SJSA1 (cell line): ENCODE measurements around the gene CDKN1A. TPM values are rescaled to one million over a fixed set of nuclear protein-coding genes. Genes with fewer than 3 reads are reported as not detected.
"Not testable (repeated sequence)": the region's sequence is repeated elsewhere in the genome, so short reads cannot be mapped to it uniquely, and the experiment has no call there.

Experiments
- DNase-seq, 2 experiments: peaks; one replicate each; pipeline ENCODE4 v3.0.0-alpha.2; 2015 to 2020; ENCODE audit warnings: low spot score in 2 of 2, low read depth in 1 of 2
- H3K27ac ChIP-seq: fragments of 250-450 bp; sonication (Bioruptor Pico); 2 replicates; pipeline ENCODE4 v1.5.1; 2020; ENCODE audit warnings: mild to moderate bottlenecking, moderate library complexity
- H3K27me3 ChIP-seq: fragments of 250-450 bp; sonication (Bioruptor Pico); replicated peaks from 2 replicates; pipeline ENCODE4 v1.5.1; 2020; ENCODE audit warnings: mild to moderate bottlenecking, moderate library complexity
- H3K36me3 ChIP-seq: fragments of 250-450 bp; sonication (Bioruptor Pico); 2 replicates; pipeline ENCODE4 v1.5.1; 2020; ENCODE audit warnings: mild to moderate bottlenecking
- H3K4me1 ChIP-seq: fragments of 250-450 bp; sonication (Bioruptor Pico); replicated peaks from 2 replicates; pipeline ENCODE4 v1.6.1; 2021; ENCODE audit warnings: mild to moderate bottlenecking
- H3K4me3 ChIP-seq: fragments of 250-450 bp; sonication (Bioruptor Pico); 2 replicates; pipeline ENCODE4 v1.5.1; 2020; ENCODE audit warnings: mild to moderate bottlenecking
- H3K9me3 ChIP-seq: fragments of 250-450 bp; sonication (Bioruptor Pico); replicated peaks from 2 replicates; pipeline ENCODE4 v1.5.1; 2020; ENCODE audit warnings: mild to moderate bottlenecking
- total RNA-seq: library from RNA; depleted of rRNA; stranded (reverse); fragments of >200 nt; shearing (Covaris generic); gene quantifications from 2 replicates; pipeline ENCODE4 v1.2.3, GENCODE V29; 2014

The CDKN1A gene
- total RNA-seq, 1 experiment from 2014 or later = 133 TPM

- no peak for DNase-seq
- Histone ChIP-seq H3K27ac (no peak overlapping the region), H3K4me1 (no peaks in the 10 kb centered on the region; the same call in 1 of the 2 replicates), H3K36me3 (no peaks in the 10 kb centered on the region), H3K27me3 (no peaks in the 10 kb centered on the region), H3K9me3 (no peaks in the 10 kb centered on the region), H3K4me3 (no peak overlapping the region)
Observed at GRCh38 chr6:36700831-36701230, 22.3 kb downstream of the CDKN1A start.

- DNase-seq = no peak
- no peaks in the 10 kb centered on the region for H3K36me3 ChIP-seq
- no peaks in the 10 kb centered on the region; the same call in 1 of the 2 replicates for H3K4me1 ChIP-seq
- no peaks in the 10 kb centered on the region for H3K9me3 ChIP-seq
- H3K4me3 ChIP-seq = no peak overlapping the region
- H3K27ac ChIP-seq = no peak overlapping the region
- H3K27me3 ChIP-seq = no peaks in the 10 kb centered on the region
Observed at GRCh38 chr6:36701401-36701991, 23.0 kb downstream of the CDKN1A start.

- Histone ChIP-seq H3K27me3 (no peaks in the 10 kb centered on the region), H3K4me1 (no peaks in the 10 kb centered on the region; the same call in 1 of the 2 replicates), H3K36me3 (no peaks in the 10 kb centered on the region), H3K9me3 (no peaks in the 10 kb centered on the region), H3K4me3 (no peak overlapping the region), H3K27ac (no peak overlapping the region)
- DNase-seq = no peak
Observed at GRCh38 chr6:36702656-36703055, 24.1 kb downstream of the CDKN1A start.

DNA sequence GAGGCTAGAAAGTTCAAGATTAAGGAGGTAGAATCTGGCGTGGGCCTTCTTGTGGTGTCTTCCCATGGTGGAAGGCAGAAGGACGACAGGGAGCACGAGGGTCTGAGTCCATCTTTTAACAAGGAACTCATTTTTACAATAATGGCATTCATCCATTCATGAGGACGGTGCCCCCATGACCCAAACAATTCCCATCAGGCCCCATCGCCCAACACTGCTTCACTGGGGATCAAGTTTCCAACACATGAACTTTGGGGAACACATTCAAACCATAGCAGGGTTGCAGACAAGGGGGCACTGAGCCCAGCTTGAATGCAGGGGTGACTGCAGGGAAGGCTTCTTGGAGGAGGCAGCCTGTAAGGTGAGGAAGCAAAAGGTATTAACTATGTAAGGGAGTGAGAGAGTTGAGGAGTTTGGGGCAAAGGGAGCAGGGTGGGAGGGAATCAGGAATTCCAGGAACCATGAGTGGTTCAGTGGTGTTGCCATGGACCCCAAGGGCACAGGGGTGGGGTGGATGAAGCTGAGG lies 24.6 kb downstream of the CDKN1A start:
- DNase-seq = no peak
- H3K36me3 ChIP-seq = no peaks in the 10 kb centered on the region
- no peaks in the 10 kb centered on the region; the same call in 1 of the 2 replicates for H3K4me1 ChIP-seq
- H3K4me3 ChIP-seq = no peak overlapping the region
- no peaks in the 10 kb centered on the region for H3K9me3 ChIP-seq
- no peaks in the 10 kb centered on the region for H3K27me3 ChIP-seq
- no peak overlapping the region for H3K27ac ChIP-seq

- Histone ChIP-seq H3K9me3 (no peaks in the 10 kb centered on the region), H3K4me1 (no peaks in the 10 kb centered on the region; the same call in 1 of the 2 replicates), H3K4me3 (no peak overlapping the region), H3K36me3 (no peaks in the 10 kb centered on the region), H3K27ac (no peak overlapping the region), H3K27me3 (no peaks in the 10 kb centered on the region)
- no peak for DNase-seq
Observed at GRCh38 chr6:36703982-36704381, 25.5 kb downstream of the CDKN1A start.

DNA sequence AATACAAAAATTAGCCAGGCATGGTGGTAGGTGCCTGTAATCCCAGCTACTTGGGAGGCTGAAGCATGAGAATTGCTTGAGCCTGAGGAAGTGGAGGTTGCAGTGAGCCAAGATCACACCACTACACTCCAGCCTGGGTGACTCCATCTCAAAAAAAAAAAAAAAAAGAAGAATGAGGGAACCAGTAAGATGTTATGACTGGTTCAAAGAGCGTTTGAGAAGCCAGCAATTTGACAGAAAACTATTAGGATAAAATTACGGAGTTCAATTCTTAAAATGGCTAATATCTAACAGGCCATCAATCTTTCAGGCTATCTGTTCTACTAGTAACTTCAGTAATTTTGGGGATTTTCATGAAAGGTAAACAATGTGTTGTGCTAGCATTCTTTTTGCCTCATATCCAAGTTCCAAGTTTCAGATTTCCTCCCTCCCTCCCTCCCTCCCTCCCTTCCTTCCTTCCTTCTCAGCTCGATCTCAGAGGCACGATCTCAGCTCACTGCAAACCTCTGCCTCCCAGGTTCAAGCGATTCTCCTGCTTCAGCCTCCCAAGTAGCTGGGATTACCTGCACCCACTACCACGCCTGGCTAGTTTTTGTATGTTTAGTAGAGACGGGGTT lies 26.6 kb downstream of the CDKN1A start:
- not testable (repeated sequence) for H3K4me1 ChIP-seq, H3K36me3 ChIP-seq, H3K27ac ChIP-seq, DNase-seq, H3K27me3 ChIP-seq, H3K9me3 ChIP-seq, H3K4me3 ChIP-seq

DNA sequence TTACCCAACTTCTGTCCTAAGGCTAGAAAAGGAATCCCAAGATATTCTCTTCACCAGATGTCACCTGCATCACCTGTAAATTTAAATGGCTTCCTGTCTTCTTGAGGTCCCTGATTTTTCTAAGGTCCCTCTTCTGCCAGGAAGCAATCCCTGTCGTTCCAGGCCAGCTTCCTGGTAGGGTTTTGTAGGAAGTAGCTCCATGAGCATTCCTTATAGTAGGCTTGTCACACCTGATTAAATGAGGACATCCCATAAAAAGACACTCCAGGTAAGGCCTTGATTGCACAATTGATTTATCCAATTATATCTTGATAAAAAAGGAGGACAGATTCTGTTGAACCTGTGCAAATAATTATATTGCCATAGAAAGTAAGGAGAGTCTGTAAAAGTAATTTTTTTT lies 27.8 kb downstream of the CDKN1A start:
- H3K4me3 ChIP-seq = no peak overlapping the region
- H3K9me3 ChIP-seq = no peaks in the 10 kb centered on the region
- H3K36me3 ChIP-seq = no peaks in the 10 kb centered on the region
- H3K27me3 ChIP-seq = no peaks in the 10 kb centered on the region
- H3K4me1 ChIP-seq = no peaks in the 10 kb centered on the region; the same call in 1 of the 2 replicates
- DNase-seq = no peak
- no peak overlapping the region for H3K27ac ChIP-seq

DNA sequence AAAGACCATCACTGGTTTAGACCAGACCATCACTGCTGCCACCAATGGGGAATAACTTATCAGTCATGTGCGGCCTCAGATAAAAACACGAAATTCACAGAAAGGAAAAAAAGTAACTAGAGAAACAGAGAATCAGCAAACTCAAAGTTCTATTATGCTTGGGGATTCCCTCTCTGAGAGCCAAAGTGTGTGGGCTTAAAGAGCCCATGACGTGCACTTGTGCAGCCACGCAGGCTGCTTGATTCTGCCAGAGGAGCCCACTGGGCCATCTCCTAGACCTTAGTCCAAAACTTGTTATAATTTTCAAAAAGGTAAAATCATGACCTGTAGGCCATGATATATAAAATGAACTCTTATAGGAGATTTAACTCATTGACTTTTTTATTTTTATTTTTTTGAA lies 34.3 kb downstream of the CDKN1A start:
- H3K4me1 ChIP-seq = no peaks in the 10 kb centered on the region
- no peaks in the 10 kb centered on the region for H3K27me3 ChIP-seq
- H3K27ac ChIP-seq = no peak overlapping the region
- H3K4me3 ChIP-seq = no peak overlapping the region
- no peaks in the 10 kb centered on the region for H3K36me3 ChIP-seq
- DNase-seq = no peak
- no peaks in the 10 kb centered on the region for H3K9me3 ChIP-seq

DNA sequence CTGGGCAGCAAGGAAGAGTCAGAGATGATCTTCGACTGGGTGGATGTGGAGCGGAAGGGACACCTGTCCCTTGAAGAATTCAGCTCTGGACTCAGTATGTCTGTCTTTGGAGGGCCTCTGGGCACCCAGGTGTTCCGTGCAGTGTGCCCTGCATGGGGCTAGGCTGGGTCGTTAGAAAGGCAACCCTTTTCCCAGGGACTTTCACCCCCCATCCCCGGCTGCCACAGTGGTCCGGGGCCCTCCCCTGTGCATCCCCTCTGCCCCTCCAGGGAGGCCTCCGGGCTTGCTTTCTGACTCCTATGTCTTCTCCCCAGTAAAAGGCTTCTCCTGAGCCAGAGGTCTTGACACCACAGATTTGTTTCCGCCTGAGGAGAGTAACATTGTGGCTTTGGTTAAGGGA lies 35.3 kb downstream of the CDKN1A start:
- Histone ChIP-seq H3K9me3 (no peaks in the 10 kb centered on the region), H3K27ac (no peak overlapping the region), H3K27me3 (no peaks in the 10 kb centered on the region), H3K4me1 (no peaks in the 10 kb centered on the region), H3K4me3 (no peak overlapping the region), H3K36me3 (no peaks in the 10 kb centered on the region)
- DNase-seq = no peak

GRCh38 chr6:36714511-36714910 lies 36.0 kb downstream of the CDKN1A start:
- H3K27me3 ChIP-seq = no peaks in the 10 kb centered on the region
- no peaks in the 10 kb centered on the region for H3K4me1 ChIP-seq
- no peaks in the 10 kb centered on the region for H3K36me3 ChIP-seq
- no peak overlapping the region for H3K27ac ChIP-seq
- no peak overlapping the region for H3K4me3 ChIP-seq
- no peak for DNase-seq
- no peaks in the 10 kb centered on the region for H3K9me3 ChIP-seq

DNA sequence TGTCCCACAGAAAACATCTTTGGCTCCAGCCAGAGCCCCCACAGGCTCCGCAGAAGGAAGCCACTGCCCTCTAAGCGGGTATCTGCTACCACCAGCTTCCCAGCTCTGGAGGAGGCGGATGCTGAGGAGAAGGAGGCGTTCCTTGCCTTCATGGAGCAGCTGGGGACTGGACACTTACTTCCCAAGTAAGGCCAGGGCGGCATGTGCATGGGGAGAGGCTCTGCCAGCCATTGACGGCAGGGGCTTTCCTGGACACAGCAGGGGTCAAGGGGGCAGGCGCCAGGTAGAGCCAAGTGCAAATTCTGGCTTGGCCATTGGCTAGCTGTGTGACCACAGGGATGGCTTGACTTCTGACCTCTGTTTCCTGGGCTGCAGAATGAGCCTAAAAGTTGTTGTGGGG lies 37.0 kb downstream of the CDKN1A start:
- no peaks in the 10 kb centered on the region for H3K36me3 ChIP-seq
- no peaks in the 10 kb centered on the region for H3K9me3 ChIP-seq
- no peak for DNase-seq
- no peaks in the 10 kb centered on the region for H3K4me1 ChIP-seq
- no peak overlapping the region for H3K27ac ChIP-seq
- H3K4me3 ChIP-seq = no peak overlapping the region
- H3K27me3 ChIP-seq = no peaks in the 10 kb centered on the region

GRCh38 chr6:36716476-36717093 lies 38.1 kb downstream of the CDKN1A start:
- H3K4me1 ChIP-seq = no peaks in the 10 kb centered on the region
- H3K36me3 ChIP-seq = no peaks in the 10 kb centered on the region
- H3K9me3 ChIP-seq = no peaks in the 10 kb centered on the region
- H3K27ac ChIP-seq = no peak overlapping the region
- H3K27me3 ChIP-seq = no peaks in the 10 kb centered on the region
- DNase-seq = no peak
- no peak overlapping the region for H3K4me3 ChIP-seq

DNA sequence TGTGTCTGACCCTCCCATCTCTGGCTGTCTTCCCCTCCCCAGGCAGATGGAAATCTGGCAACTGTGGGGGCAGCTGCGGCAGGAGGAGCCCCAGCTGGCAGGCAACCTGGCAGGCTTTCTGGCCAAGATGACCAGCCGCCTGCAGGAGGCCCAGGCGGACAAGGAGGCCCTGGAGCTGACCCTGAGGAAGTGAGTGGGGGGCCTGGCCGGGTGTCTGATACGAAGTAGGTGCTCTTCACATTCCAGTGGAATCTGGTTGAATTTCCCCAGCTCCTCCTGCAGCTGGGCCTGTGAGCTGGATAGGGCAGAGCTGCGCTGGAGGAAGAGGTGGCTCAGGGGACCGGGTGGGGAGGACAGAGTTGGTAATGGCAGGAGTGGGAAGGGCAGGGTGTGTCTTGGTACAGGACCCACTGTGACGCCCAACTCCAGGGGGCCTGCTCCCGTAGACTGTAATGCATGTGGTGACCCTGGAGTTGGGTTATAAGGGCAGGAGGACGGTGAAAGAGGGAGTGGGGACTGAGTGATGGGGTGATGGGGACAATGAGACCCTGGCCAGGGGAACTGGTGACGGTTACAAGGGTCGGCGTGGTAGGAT lies 38.8 kb downstream of the CDKN1A start:
- H3K27ac ChIP-seq = no peak overlapping the region
- H3K4me1 ChIP-seq = no peaks in the 10 kb centered on the region
- H3K4me3 ChIP-seq = no peak overlapping the region
- H3K36me3 ChIP-seq = no peaks in the 10 kb centered on the region
- no peak for DNase-seq
- no peaks in the 10 kb centered on the region for H3K9me3 ChIP-seq
- H3K27me3 ChIP-seq = no peaks in the 10 kb centered on the region
